Activated naive CD4-positive, alpha-beta T cell treated with anti-CD3 and anti-CD28 coated beads, Interleukin-2, amount 50 U/mL, for 24 hours (primary cell): ENCODE results near the gene GPC3.

Experiments
- H3K27ac Mint-ChIP-seq: one replicate; pipeline ENCODE4 v1.8.0; 2021; ENCODE audit warnings: mild to moderate bottlenecking, mixed read lengths
- H3K27me3 Mint-ChIP-seq: one replicate; pipeline ENCODE4 v1.8.0; 2021; ENCODE audit warnings: mixed read lengths
- H3K36me3 Mint-ChIP-seq: one replicate; pipeline ENCODE4 v1.8.0; 2021; ENCODE audit warnings: mixed read lengths
- H3K4me1 Mint-ChIP-seq: one replicate; pipeline ENCODE4 v1.8.0; 2021; ENCODE audit warnings: mixed read lengths
- H3K4me3 Mint-ChIP-seq: one replicate; pipeline ENCODE4 v1.8.0; 2021; ENCODE audit warnings: mild to moderate bottlenecking, mixed read lengths
- H3K9me3 Mint-ChIP-seq: one replicate; pipeline ENCODE4 v1.8.0; 2021; ENCODE audit warnings: mixed read lengths

The GPC3 gene

GRCh38 chrX:133587818-133588217, 397.6 kb downstream of the GPC3 start:
- Mint-ChIP-seq H3K27me3 (no peaks in the 10 kb centered on the region), H3K27ac (no peak overlapping the region), H3K4me1 (no peaks in the 10 kb centered on the region), H3K4me3 (no peak overlapping the region), H3K36me3 (no peaks in the 10 kb centered on the region), H3K9me3 (no peaks in the 10 kb centered on the region)

- Mint-ChIP-seq H3K9me3 (no peaks in the 10 kb centered on the region), H3K4me3 (no peak overlapping the region), H3K4me1 (no peaks in the 10 kb centered on the region), H3K27me3 (no peaks in the 10 kb centered on the region), H3K36me3 (no peaks in the 10 kb centered on the region), H3K27ac (no peak overlapping the region)
These were observed 398.3 kb downstream of the GPC3 start for GRCh38 chrX:133587071-133587470.

- H3K36me3 Mint-ChIP-seq: no peaks in the 10 kb centered on the region
- H3K27ac Mint-ChIP-seq: no peak overlapping the region
- H3K27me3 Mint-ChIP-seq: no peaks in the 10 kb centered on the region
- H3K4me1 Mint-ChIP-seq: no peaks in the 10 kb centered on the region
- H3K9me3 Mint-ChIP-seq: no peaks in the 10 kb centered on the region
- no peak overlapping the region for H3K4me3 Mint-ChIP-seq
These were observed 399.0 kb downstream of the GPC3 start for GRCh38 chrX:133586443-133586842.

GRCh38 chrX:133583825-133584224, 401.6 kb downstream of the GPC3 start:
- Mint-ChIP-seq H3K36me3 (no peaks in the 10 kb centered on the region), H3K9me3 (no peaks in the 10 kb centered on the region), H3K4me1 (no peaks in the 10 kb centered on the region), H3K27ac (no peak overlapping the region), H3K27me3 (no peaks in the 10 kb centered on the region), H3K4me3 (no peak overlapping the region)

- H3K27ac Mint-ChIP-seq: no peak overlapping the region
- H3K4me1 Mint-ChIP-seq: no peaks in the 10 kb centered on the region
- no peaks in the 10 kb centered on the region for H3K36me3 Mint-ChIP-seq
- no peaks in the 10 kb centered on the region for H3K9me3 Mint-ChIP-seq
- H3K27me3 Mint-ChIP-seq: no peaks in the 10 kb centered on the region
- H3K4me3 Mint-ChIP-seq: no peak overlapping the region
These were observed 404.8 kb downstream of the GPC3 start for GRCh38 chrX:133580625-133581024.

GRCh38 chrX:133579631-133580030, 405.8 kb downstream of the GPC3 start:
- H3K9me3 Mint-ChIP-seq: no peaks in the 10 kb centered on the region
- H3K27ac Mint-ChIP-seq: no peak overlapping the region
- H3K4me3 Mint-ChIP-seq: no peak overlapping the region
- no peaks in the 10 kb centered on the region for H3K4me1 Mint-ChIP-seq
- no peaks in the 10 kb centered on the region for H3K36me3 Mint-ChIP-seq
- H3K27me3 Mint-ChIP-seq: no peaks in the 10 kb centered on the region

- Mint-ChIP-seq H3K27me3 (no peaks in the 10 kb centered on the region), H3K36me3 (peaks cover 2% of the 10 kb centered on the region), H3K4me3 (no peak overlapping the region), H3K9me3 (no peaks in the 10 kb centered on the region), H3K4me1 (no peaks in the 10 kb centered on the region), H3K27ac (no peak overlapping the region)
These were observed 408.5 kb downstream of the GPC3 start for GRCh38 chrX:133576876-133577275.

- Mint-ChIP-seq H3K4me3 (no peak overlapping the region), H3K27ac (no peak overlapping the region), H3K36me3 (peaks cover 2% of the 10 kb centered on the region), H3K4me1 (no peaks in the 10 kb centered on the region), H3K9me3 (no peaks in the 10 kb centered on the region), H3K27me3 (no peaks in the 10 kb centered on the region)
These were observed 409.8 kb downstream of the GPC3 start for GRCh38 chrX:133575501-133576136.

GRCh38 chrX:133574716-133575115, 410.7 kb downstream of the GPC3 start:
- no peaks in the 10 kb centered on the region for H3K27me3 Mint-ChIP-seq
- H3K27ac Mint-ChIP-seq: no peak overlapping the region
- no peak overlapping the region for H3K4me3 Mint-ChIP-seq
- H3K9me3 Mint-ChIP-seq: no peaks in the 10 kb centered on the region
- H3K4me1 Mint-ChIP-seq: no peaks in the 10 kb centered on the region
- peaks cover 2% of the 10 kb centered on the region for H3K36me3 Mint-ChIP-seq

GRCh38 chrX:133570549-133570948, 414.8 kb downstream of the GPC3 start:
- H3K36me3 Mint-ChIP-seq: peaks cover 2% of the 10 kb centered on the region
- no peaks in the 10 kb centered on the region for H3K27me3 Mint-ChIP-seq
- no peak overlapping the region for H3K27ac Mint-ChIP-seq
- no peaks in the 10 kb centered on the region for H3K9me3 Mint-ChIP-seq
- H3K4me1 Mint-ChIP-seq: no peaks in the 10 kb centered on the region
- no peak overlapping the region for H3K4me3 Mint-ChIP-seq

- Mint-ChIP-seq H3K27me3 (no peaks in the 10 kb centered on the region), H3K36me3 (peaks cover 2% of the 10 kb centered on the region), H3K4me1 (no peaks in the 10 kb centered on the region), H3K9me3 (no peaks in the 10 kb centered on the region), H3K4me3 (no peak overlapping the region), H3K27ac (no peak overlapping the region)
These were observed 416.2 kb downstream of the GPC3 start for GRCh38 chrX:133569217-133569616.

GRCh38 chrX:133568109-133568508, 417.3 kb downstream of the GPC3 start:
- peaks cover 2% of the 10 kb centered on the region for H3K36me3 Mint-ChIP-seq
- H3K4me1 Mint-ChIP-seq: no peaks in the 10 kb centered on the region
- H3K27me3 Mint-ChIP-seq: no peaks in the 10 kb centered on the region
- no peak overlapping the region for H3K27ac Mint-ChIP-seq
- H3K9me3 Mint-ChIP-seq: no peaks in the 10 kb centered on the region
- no peak overlapping the region for H3K4me3 Mint-ChIP-seq

GRCh38 chrX:133566876-133567275, 418.5 kb downstream of the GPC3 start:
- Mint-ChIP-seq H3K27ac (no peak overlapping the region), H3K27me3 (no peaks in the 10 kb centered on the region)

GRCh38 chrX:133563705-133564104, 421.7 kb downstream of the GPC3 start:
- Mint-ChIP-seq H3K4me1 (no peaks in the 10 kb centered on the region), H3K4me3 (no peak overlapping the region), H3K27me3 (no peaks in the 10 kb centered on the region), H3K9me3 (no peaks in the 10 kb centered on the region), H3K36me3 (no peaks in the 10 kb centered on the region), H3K27ac (no peak overlapping the region)

More at GRCh38 chrX:133566876-133567275, 418.5 kb downstream of the GPC3 start:
- Mint-ChIP-seq H3K36me3 (no peaks in the 10 kb centered on the region), H3K4me1 (no peaks in the 10 kb centered on the region), H3K9me3 (no peaks in the 10 kb centered on the region), H3K4me3 (no peak overlapping the region)

GRCh38 chrX:133561251-133561650, 424.1 kb downstream of the GPC3 start:
- Mint-ChIP-seq H3K9me3 (peaks cover under 1% of the 10 kb centered on the region), H3K27ac (no peak overlapping the region), H3K36me3 (peaks cover under 1% of the 10 kb centered on the region), H3K4me3 (no peak overlapping the region), H3K4me1 (no peaks in the 10 kb centered on the region), H3K27me3 (no peaks in the 10 kb centered on the region)

- Mint-ChIP-seq H3K9me3 (peaks cover 10% of the 10 kb centered on the region), H3K27me3 (peaks cover 1% of the 10 kb centered on the region), H3K36me3 (peaks cover 5% of the 10 kb centered on the region), H3K4me1 (no peaks in the 10 kb centered on the region), H3K4me3 (no peak overlapping the region), H3K27ac (no peak overlapping the region)
These were observed 425.5 kb downstream of the GPC3 start for GRCh38 chrX:133559909-133560308.

- H3K4me3 Mint-ChIP-seq: no peak overlapping the region
- no peak overlapping the region for H3K27ac Mint-ChIP-seq
- peaks cover 5% of the 10 kb centered on the region for H3K36me3 Mint-ChIP-seq
- peaks cover 10% of the 10 kb centered on the region for H3K9me3 Mint-ChIP-seq
- H3K4me1 Mint-ChIP-seq: no peaks in the 10 kb centered on the region
- peaks cover 1% of the 10 kb centered on the region for H3K27me3 Mint-ChIP-seq
These were observed 429.5 kb downstream of the GPC3 start for GRCh38 chrX:133555782-133556458.
